Measurements from ENCODE around the gene KCNJ18. TPM values are rescaled to one million over a fixed set of nuclear protein-coding genes. Genes with fewer than 3 reads are reported as not detected.
"Not testable (repeated sequence)": the region's sequence is repeated elsewhere in the genome, so short reads cannot be mapped to it uniquely, and the experiment has no call there.

Gene KCNJ18
- total RNA-seq, 5 donors from 2014 or later (not counting 1 experiment from before 2014, with no cell fraction given) = not detected

- ATAC-seq (replicated peaks in 1 of 4) = not testable (repeated sequence)
- peaks cover 2 to 13% (median 4%) of the 10 kb centered on the region in 3 donors for H3K9me3 Mint-ChIP-seq
These were observed 842 bp upstream of the KCNJ18 start for GRCh38 chr17:21691481-21691880.

DNA sequence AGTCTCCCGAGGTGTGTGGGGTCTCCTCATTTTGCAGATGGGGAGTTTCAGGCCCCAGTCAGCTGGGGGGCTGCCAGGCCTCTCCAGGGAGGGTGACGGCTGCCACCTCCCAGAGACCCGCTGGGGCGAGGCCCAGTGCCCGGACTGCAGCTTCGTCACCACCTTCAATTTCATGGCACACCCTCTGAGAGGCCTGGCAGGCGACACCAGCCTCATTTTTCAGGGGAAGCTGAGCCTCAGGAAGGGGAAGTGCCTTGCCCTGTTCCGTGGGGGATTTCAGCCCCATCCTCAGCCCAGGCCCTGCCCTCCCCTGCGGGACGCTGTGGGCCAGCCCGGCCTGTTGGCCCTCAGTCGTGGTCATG, 362 bp downstream of the KCNJ18 start:
- H3K9me3 Mint-ChIP-seq; POLR2A ChIA-PET; H3K4me3 Mint-ChIP-seq; H3K27me3 Mint-ChIP-seq; H3K36me3 Mint-ChIP-seq; H3K4me3 ChIP-seq (ENCODE audit: control insufficient read depth in 1 of 2, extremely low read depth in 1 of 2, low read length in 1 of 2); ATAC-seq (replicated peaks in 1 of 4); H3K27ac Mint-ChIP-seq; H3K4me1 Mint-ChIP-seq; H3K27ac ChIP-seq (ENCODE audit: low read length); H3K27me3 ChIP-seq (replicated peaks in 1 of 2; ENCODE audit: control insufficient read depth in 2 of 2, extremely low read depth in 1 of 2, insufficient read depth in 2 of 2, low read length in 1 of 2); CTCF ChIA-PET; H3K9me3 ChIP-seq; H3K4me1 ChIP-seq (ENCODE audit: control insufficient read depth in 1 of 2, extremely low read depth in 1 of 2, insufficient read depth in 2 of 2, low read length in 2 of 2); DNase-seq; H3K36me3 ChIP-seq (ENCODE audit: control insufficient read depth in 2 of 2, extremely low read depth in 1 of 2, insufficient read depth in 1 of 2, low read length in 1 of 2): not testable (repeated sequence)
- WGBS (ENCODE audit: insufficient coverage) = 7% methylated on average over 2 of the region's 12 CpGs

More at GRCh38 chr17:21691481-21691880, 842 bp upstream of the KCNJ18 start:
- H3K4me3 Mint-ChIP-seq; H3K4me1 Mint-ChIP-seq; H3K36me3 ChIP-seq (ENCODE audit: control insufficient read depth in 2 of 2, extremely low read depth in 1 of 2, insufficient read depth in 1 of 2, low read length in 1 of 2); H3K27ac Mint-ChIP-seq; H3K27ac ChIP-seq (ENCODE audit: low read length); H3K4me3 ChIP-seq (ENCODE audit: control insufficient read depth in 1 of 2, extremely low read depth in 1 of 2, low read length in 1 of 2); DNase-seq; POLR2A ChIA-PET; H3K4me1 ChIP-seq (ENCODE audit: control insufficient read depth in 1 of 2, extremely low read depth in 1 of 2, insufficient read depth in 2 of 2, low read length in 2 of 2); H3K27me3 Mint-ChIP-seq; H3K9me3 ChIP-seq; H3K27me3 ChIP-seq (replicated peaks in 1 of 2; ENCODE audit: control insufficient read depth in 2 of 2, extremely low read depth in 1 of 2, insufficient read depth in 2 of 2, low read length in 1 of 2); H3K36me3 Mint-ChIP-seq; CTCF ChIA-PET: not testable (repeated sequence)
- 80% methylated on average over 2 of the region's 6 CpGs for WGBS (ENCODE audit: insufficient coverage)

DNA sequence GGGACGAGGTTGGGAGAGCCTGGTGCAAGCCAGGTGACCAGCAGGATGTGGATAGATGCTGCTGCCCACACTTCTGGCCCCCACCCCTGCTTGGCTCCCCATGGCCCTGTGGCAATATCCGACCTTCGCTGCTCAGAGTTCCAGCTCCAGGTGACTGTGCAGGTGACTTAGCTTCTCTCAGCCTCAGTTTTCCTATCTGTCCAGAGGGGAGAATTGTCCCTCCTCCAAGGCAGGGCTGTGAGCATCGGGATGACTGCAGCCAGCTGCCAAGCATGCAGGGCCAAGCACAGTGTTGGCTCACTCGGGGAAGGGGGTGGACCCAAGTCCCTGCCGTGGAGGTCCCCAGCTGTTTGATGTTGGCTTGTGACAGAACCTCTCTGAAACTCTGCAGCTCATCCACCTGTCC, 1.1 kb downstream of the KCNJ18 start:
- H3K27me3 ChIP-seq (replicated peaks in 1 of 2; ENCODE audit: control insufficient read depth in 2 of 2, extremely low read depth in 1 of 2, insufficient read depth in 2 of 2, low read length in 1 of 2); ATAC-seq (replicated peaks in 1 of 4); H3K27me3 Mint-ChIP-seq; H3K9me3 Mint-ChIP-seq; H3K4me1 ChIP-seq (ENCODE audit: control insufficient read depth in 1 of 2, extremely low read depth in 1 of 2, insufficient read depth in 2 of 2, low read length in 2 of 2); H3K36me3 Mint-ChIP-seq; DNase-seq; H3K9me3 ChIP-seq; H3K4me3 Mint-ChIP-seq; H3K4me1 Mint-ChIP-seq; H3K4me3 ChIP-seq (ENCODE audit: control insufficient read depth in 1 of 2, extremely low read depth in 1 of 2, low read length in 1 of 2); CTCF ChIA-PET; H3K27ac Mint-ChIP-seq; H3K27ac ChIP-seq (ENCODE audit: low read length); POLR2A ChIA-PET; H3K36me3 ChIP-seq (ENCODE audit: control insufficient read depth in 2 of 2, extremely low read depth in 1 of 2, insufficient read depth in 1 of 2, low read length in 1 of 2): not testable (repeated sequence)
- 72% methylated on average over 4 of the region's 6 CpGs for WGBS (ENCODE audit: insufficient coverage)

DNA sequence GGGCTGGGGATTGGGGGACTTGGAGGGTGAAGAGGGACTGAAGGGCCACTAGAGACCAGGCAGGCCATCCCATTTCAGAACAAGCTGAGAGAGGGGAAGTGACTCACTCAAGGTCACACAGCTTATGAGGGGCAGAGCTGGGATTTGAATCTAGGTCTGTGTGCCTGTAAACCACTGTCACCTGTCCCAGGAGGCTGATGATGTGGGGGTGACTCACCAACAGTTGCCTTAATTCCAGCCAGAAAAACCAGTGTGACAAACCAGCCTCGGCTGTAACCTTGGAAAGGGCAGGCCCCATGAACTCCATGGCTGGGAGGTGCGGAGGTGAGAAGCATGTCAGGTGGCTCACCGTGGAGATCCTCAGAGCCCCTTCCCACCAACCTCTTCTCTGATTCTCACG, 1.6 kb downstream of the KCNJ18 start:
- H3K4me3 ChIP-seq (ENCODE audit: control insufficient read depth in 1 of 2, extremely low read depth in 1 of 2, low read length in 1 of 2); H3K4me3 Mint-ChIP-seq; CTCF ChIA-PET; H3K9me3 ChIP-seq; H3K27ac Mint-ChIP-seq; ATAC-seq (replicated peaks in 1 of 4); H3K27ac ChIP-seq (ENCODE audit: low read length); H3K4me1 ChIP-seq (ENCODE audit: control insufficient read depth in 1 of 2, extremely low read depth in 1 of 2, insufficient read depth in 2 of 2, low read length in 2 of 2); H3K36me3 Mint-ChIP-seq; H3K9me3 Mint-ChIP-seq; DNase-seq; POLR2A ChIA-PET; H3K27me3 ChIP-seq (replicated peaks in 1 of 2; ENCODE audit: control insufficient read depth in 2 of 2, extremely low read depth in 1 of 2, insufficient read depth in 2 of 2, low read length in 1 of 2); H3K27me3 Mint-ChIP-seq; H3K36me3 ChIP-seq (ENCODE audit: control insufficient read depth in 2 of 2, extremely low read depth in 1 of 2, insufficient read depth in 1 of 2, low read length in 1 of 2); H3K4me1 Mint-ChIP-seq: not testable (repeated sequence)
- WGBS (ENCODE audit: insufficient coverage) = no CpG with 5 or more reads among the region's 4 CpGs

GRCh38 chr17:21696227-21696626, 3.9 kb downstream of the KCNJ18 start:
- H3K27me3 Mint-ChIP-seq; DNase-seq; H3K4me1 ChIP-seq (ENCODE audit: control insufficient read depth in 1 of 2, extremely low read depth in 1 of 2, insufficient read depth in 2 of 2, low read length in 2 of 2); ATAC-seq (replicated peaks in 1 of 4); H3K27ac Mint-ChIP-seq; H3K36me3 ChIP-seq (ENCODE audit: control insufficient read depth in 2 of 2, extremely low read depth in 1 of 2, insufficient read depth in 1 of 2, low read length in 1 of 2); H3K4me3 Mint-ChIP-seq; H3K36me3 Mint-ChIP-seq; POLR2A ChIA-PET; H3K4me1 Mint-ChIP-seq; H3K9me3 Mint-ChIP-seq; CTCF ChIA-PET; H3K4me3 ChIP-seq (ENCODE audit: control insufficient read depth in 1 of 2, extremely low read depth in 1 of 2, low read length in 1 of 2); H3K27me3 ChIP-seq (replicated peaks in 1 of 2; ENCODE audit: control insufficient read depth in 2 of 2, extremely low read depth in 1 of 2, insufficient read depth in 2 of 2, low read length in 1 of 2); H3K9me3 ChIP-seq; H3K27ac ChIP-seq (ENCODE audit: low read length): not testable (repeated sequence)
- 86% methylated on average over 1 of the region's 3 CpGs for WGBS (ENCODE audit: insufficient coverage)

DNA sequence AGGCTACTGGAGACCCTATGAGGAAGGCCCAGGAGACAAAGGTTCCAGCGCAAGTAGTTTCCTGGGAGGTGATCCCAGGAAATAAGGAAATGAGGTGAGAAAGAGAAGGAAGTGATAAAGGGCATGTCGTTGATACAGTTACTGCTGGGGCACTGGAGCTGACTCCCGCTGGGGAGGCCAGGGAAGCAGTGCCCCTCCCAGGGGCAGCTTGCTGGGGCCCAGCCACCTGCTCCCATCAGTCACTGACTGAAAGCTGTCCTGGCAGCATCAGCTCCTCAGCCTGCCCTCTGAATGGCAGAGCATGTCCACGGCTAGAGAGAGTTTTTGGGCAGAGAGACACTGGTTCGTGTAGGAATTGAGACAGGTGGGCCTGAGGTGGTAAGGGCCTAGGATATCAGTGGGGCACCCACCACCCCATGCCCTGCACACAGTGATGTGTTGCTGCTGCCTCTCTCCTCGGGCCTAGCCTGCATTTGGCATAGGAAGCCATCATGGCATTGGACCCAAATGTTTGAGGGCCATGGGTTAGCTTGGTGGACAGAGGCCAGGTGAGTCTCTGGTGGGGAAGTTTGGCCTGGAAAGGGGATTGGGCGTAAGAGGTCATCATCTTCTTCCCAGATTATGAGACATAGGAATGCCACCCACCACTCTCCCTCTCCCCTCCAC, 4.7 kb downstream of the KCNJ18 start:
- CTCF ChIA-PET; H3K36me3 Mint-ChIP-seq; ATAC-seq (replicated peaks in 1 of 4); DNase-seq; POLR2A ChIA-PET; H3K27ac Mint-ChIP-seq; H3K27ac ChIP-seq (ENCODE audit: low read length); H3K9me3 Mint-ChIP-seq; H3K36me3 ChIP-seq (ENCODE audit: control insufficient read depth in 2 of 2, extremely low read depth in 1 of 2, insufficient read depth in 1 of 2, low read length in 1 of 2); H3K4me3 ChIP-seq (ENCODE audit: control insufficient read depth in 1 of 2, extremely low read depth in 1 of 2, low read length in 1 of 2); H3K4me1 Mint-ChIP-seq; H3K4me1 ChIP-seq (ENCODE audit: control insufficient read depth in 1 of 2, extremely low read depth in 1 of 2, insufficient read depth in 2 of 2, low read length in 2 of 2); H3K27me3 Mint-ChIP-seq; H3K27me3 ChIP-seq (replicated peaks in 1 of 2; ENCODE audit: control insufficient read depth in 2 of 2, extremely low read depth in 1 of 2, insufficient read depth in 2 of 2, low read length in 1 of 2); H3K9me3 ChIP-seq; H3K4me3 Mint-ChIP-seq: not testable (repeated sequence)
- WGBS (ENCODE audit: insufficient coverage) = 43% methylated on average over 5 of the region's 7 CpGs

- H3K27ac ChIP-seq (ENCODE audit: low read length); H3K27me3 Mint-ChIP-seq; H3K9me3 Mint-ChIP-seq; H3K36me3 ChIP-seq (ENCODE audit: control insufficient read depth in 2 of 2, extremely low read depth in 1 of 2, insufficient read depth in 1 of 2, low read length in 1 of 2); ATAC-seq (replicated peaks in 1 of 4); H3K4me3 ChIP-seq (ENCODE audit: control insufficient read depth in 1 of 2, extremely low read depth in 1 of 2, low read length in 1 of 2); CTCF ChIA-PET; H3K36me3 Mint-ChIP-seq; H3K27ac Mint-ChIP-seq; H3K4me1 Mint-ChIP-seq; DNase-seq; H3K9me3 ChIP-seq; H3K4me1 ChIP-seq (ENCODE audit: control insufficient read depth in 1 of 2, extremely low read depth in 1 of 2, insufficient read depth in 2 of 2, low read length in 2 of 2); POLR2A ChIA-PET; H3K27me3 ChIP-seq (replicated peaks in 1 of 2; ENCODE audit: control insufficient read depth in 2 of 2, extremely low read depth in 1 of 2, insufficient read depth in 2 of 2, low read length in 1 of 2); H3K4me3 Mint-ChIP-seq: not testable (repeated sequence)
- 22% methylated on average over 1 of the region's 1 CpG for WGBS (ENCODE audit: insufficient coverage)
These were observed 5.2 kb downstream of the KCNJ18 start for GRCh38 chr17:21697508-21697860.

Measured in T-cell (primary cell).